ENCODE measurements around the gene TFEB. TPM values are rescaled to one million over a fixed set of nuclear protein-coding genes. Genes with fewer than 3 reads are reported as not detected.

Gene TFEB
- total RNA-seq, 1 experiment from 2014 or later, result 7.3 TPM

DNA sequence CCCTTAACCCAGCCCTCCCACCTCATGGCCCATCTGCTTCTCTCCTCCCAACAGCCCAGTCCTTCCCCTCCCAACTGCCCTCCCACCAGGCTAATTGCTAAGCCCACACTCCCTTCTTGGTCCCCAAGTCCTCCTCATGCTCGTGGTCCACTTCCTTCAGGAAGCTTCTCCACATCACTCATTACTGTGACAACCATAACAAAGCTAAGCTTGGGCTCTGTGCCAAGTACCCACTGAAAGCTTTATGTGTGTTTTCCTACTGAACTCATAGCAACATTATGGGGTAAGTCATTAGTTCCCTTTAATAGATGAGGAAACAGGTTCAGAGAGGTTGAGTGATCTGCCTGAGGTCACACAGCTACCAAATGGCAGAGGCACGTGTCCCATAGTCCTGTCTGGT, 28.1 kb upstream of the TFEB start:
- no TSS peak for BruUV-seq (replicated peaks)
- POLR2A ChIA-PET (ENCODE audit: unreplicated experiment), result interaction anchor here (0.6 kb wide), 1 partner anchor 16 kb away, joined by 3 read pairs; the partner anchor contains the start of gene FRS3

DNA sequence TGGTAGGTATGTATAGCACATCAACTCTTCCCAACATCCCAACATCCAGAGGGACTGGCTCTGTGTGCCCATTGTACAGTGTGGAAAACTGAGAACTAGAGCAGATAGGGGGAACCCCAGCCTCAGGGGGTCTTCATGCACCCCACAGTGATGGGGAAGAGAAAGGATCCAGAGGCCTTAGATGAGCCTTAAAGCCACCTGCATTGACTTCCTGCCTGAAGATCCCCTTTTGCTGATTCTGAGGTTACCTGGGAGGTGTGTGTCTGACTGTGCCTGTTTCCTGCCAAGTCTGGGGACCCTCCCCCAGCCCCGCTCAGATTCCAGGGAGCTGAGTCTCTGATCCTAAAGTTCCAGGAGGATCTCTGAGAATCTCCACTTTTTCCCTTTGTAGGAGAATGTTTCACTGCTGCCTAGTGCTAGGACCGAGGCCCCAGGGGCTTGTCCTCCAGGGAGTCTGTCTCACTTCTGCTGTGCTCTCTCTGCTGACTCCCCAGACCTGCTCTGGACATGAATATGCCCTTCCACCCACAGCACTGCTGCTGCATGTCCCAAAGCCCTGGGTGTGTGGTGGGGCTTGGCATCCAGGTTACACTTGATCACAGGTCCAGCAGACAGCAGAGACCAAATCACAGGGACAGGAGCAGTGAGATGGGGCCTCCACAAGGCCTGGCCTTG, 24.6 kb upstream of the TFEB start:
- Histone ChIP-seq H3K4me3 (no peak overlapping the region), H3K4me1 (replicated peaks; ENCODE audit: insufficient read depth) (peaks cover 14% of the 10 kb centered on the region; the same call in 1 of the 2 replicates), H2AFZ (no peak overlapping the region), H4K20me1 (ENCODE audit: insufficient read depth) (no peaks in the 10 kb centered on the region), H3K27me3 (ENCODE audit: insufficient read depth, low read depth) (no peaks in the 10 kb centered on the region), H3K79me2 (ENCODE audit: low read depth) (no peaks in the 10 kb centered on the region), H3K9me3 (ENCODE audit: insufficient read depth, low read depth) (no peaks in the 10 kb centered on the region), H3F3A (ENCODE audit: insufficient read depth, low read depth) (0 out of 2 replicates have a peak, but pooled peaks cover 4% of the 10 kb centered on the region), H3K4me2 (no peak overlapping the region), H3K9me2 (ENCODE audit: insufficient read depth) (no peaks in the 10 kb centered on the region), H3K27ac (no peak overlapping the region), H3K36me3 (ENCODE audit: low read depth) (no peaks in the 10 kb centered on the region)
- DNase-seq, result no peak
- BruUV-seq (replicated peaks), result no TSS peak
- ChIA-PET CTCF (no interaction called here), POLR2A (ENCODE audit: unreplicated experiment) (no interaction called here)
- intact Hi-C loops (cut with micrococcal nuclease; ENCODE audit: unreplicated experiment), result no loop called here
- TF ChIP-seq, protein P1, sequence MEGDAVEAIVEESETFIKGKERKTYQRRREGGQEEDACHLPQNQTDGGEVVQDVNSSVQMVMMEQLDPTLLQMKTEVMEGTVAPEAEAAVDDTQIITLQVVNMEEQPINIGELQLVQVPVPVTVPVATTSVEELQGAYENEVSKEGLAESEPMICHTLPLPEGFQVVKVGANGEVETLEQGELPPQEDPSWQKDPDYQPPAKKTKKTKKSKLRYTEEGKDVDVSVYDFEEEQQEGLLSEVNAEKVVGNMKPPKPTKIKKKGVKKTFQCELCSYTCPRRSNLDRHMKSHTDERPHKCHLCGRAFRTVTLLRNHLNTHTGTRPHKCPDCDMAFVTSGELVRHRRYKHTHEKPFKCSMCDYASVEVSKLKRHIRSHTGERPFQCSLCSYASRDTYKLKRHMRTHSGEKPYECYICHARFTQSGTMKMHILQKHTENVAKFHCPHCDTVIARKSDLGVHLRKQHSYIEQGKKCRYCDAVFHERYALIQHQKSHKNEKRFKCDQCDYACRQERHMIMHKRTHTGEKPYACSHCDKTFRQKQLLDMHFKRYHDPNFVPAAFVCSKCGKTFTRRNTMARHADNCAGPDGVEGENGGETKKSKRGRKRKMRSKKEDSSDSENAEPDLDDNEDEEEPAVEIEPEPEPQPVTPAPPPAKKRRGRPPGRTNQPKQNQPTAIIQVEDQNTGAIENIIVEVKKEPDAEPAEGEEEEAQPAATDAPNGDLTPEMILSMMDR (conservative IDR thresholded peaks at IDR 0.05), result no peak
- no peak for TF ChIP-seq EZH2 (IDR thresholded peaks at IDR 0.05; ENCODE audit: low read depth)

More for the DNA sequence above, 28.1 kb upstream of the TFEB start:
- intact Hi-C loops (cut with micrococcal nuclease; ENCODE audit: unreplicated experiment), result no loop called here
- Histone ChIP-seq H3K4me1 (replicated peaks; ENCODE audit: insufficient read depth) (peaks cover 24% of the 10 kb centered on the region), H3K9me2 (ENCODE audit: insufficient read depth) (no peaks in the 10 kb centered on the region), H3K27me3 (ENCODE audit: insufficient read depth, low read depth) (no peaks in the 10 kb centered on the region), H3K27ac (no peak overlapping the region), H3K36me3 (ENCODE audit: low read depth) (no peaks in the 10 kb centered on the region), H3K79me2 (ENCODE audit: low read depth) (no peaks in the 10 kb centered on the region), H3K4me2 (no peak overlapping the region), H3K4me3 (no peak overlapping the region), H3K9me3 (ENCODE audit: insufficient read depth, low read depth) (no peaks in the 10 kb centered on the region), H2AFZ (no peak overlapping the region), H3F3A (ENCODE audit: insufficient read depth, low read depth) (peaks cover 16% of the 10 kb centered on the region; the same call in 1 of the 2 replicates), H4K20me1 (ENCODE audit: insufficient read depth) (no peaks in the 10 kb centered on the region)
- CTCF ChIA-PET, result no interaction called here
- DNase-seq, result no peak
- TF ChIP-seq, protein P1 (conservative IDR thresholded peaks at IDR 0.05), result no peak
- TF ChIP-seq EZH2 (IDR thresholded peaks at IDR 0.05; ENCODE audit: low read depth), result no peak

DNA sequence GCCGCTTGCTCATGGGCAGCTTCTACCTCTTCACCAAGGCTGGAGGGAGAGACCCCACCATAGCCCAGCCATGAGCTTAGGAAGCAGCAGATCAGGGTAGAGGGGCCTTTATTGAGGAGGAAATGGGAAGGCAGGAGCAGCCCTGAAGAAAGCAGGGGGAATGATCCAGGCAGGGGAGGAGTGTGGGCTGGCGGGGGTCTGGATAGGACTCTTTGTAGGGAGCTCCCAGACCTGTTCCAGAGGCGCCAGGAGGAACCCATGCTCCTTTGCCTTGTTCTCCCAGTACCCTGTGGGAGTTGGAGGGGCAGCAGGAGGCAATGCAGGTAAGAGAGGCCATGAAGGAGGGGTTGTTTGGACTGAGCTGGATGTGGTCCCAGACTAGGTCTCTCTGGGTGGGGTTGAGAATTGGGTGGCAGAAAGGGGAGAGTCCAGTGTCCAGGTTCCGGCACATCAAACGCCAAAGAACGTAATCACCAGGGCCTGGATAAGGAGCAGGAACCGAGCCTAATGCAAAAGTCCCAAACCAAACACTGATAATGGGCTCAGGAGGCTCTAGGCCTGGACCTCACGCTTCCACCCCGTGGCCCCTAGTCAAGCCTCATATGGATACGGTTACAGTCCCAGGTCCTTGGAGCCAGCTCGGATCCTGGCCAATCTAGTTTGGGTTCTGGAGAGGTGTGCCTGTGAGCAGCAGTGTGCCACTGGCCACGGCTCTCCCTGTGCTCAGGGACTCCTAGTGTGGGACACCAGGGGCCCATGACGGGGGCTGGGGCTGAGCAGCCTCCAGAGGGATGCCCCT, 23.9 kb upstream of the TFEB start:
- ChIA-PET CTCF (interaction anchor here (1.1 kb wide), 1 partner anchor 27 kb away, joined by 3 read pairs; no protein-coding TSS in a partner anchor), POLR2A (ENCODE audit: unreplicated experiment) (no interaction called here)
- BruUV-seq (replicated peaks), result no TSS peak
- TF ChIP-seq, protein P1 (conservative IDR thresholded peaks at IDR 0.05), result no peak
- TF ChIP-seq EZH2 (IDR thresholded peaks at IDR 0.05; ENCODE audit: low read depth), result no peak
- H3K4me3 ChIP-seq, result no peak overlapping the region
- H3K27ac ChIP-seq, result no peak overlapping the region
- H4K20me1 ChIP-seq (ENCODE audit: insufficient read depth), result no peaks in the 10 kb centered on the region
- DNase-seq, result no peak
- H3K27me3 ChIP-seq (ENCODE audit: insufficient read depth, low read depth), result no peaks in the 10 kb centered on the region
- H3K4me2 ChIP-seq, result no peak overlapping the region
- H3K9me3 ChIP-seq (ENCODE audit: insufficient read depth, low read depth), result no peaks in the 10 kb centered on the region
- no peak overlapping the region for H2AFZ ChIP-seq
- no peaks in the 10 kb centered on the region for H3K36me3 ChIP-seq (ENCODE audit: low read depth)
- H3F3A ChIP-seq (ENCODE audit: insufficient read depth, low read depth), result 0 out of 2 replicates have a peak, but pooled peaks cover 4% of the 10 kb centered on the region
- no peaks in the 10 kb centered on the region for H3K9me2 ChIP-seq (ENCODE audit: insufficient read depth)
- intact Hi-C loops (cut with micrococcal nuclease; ENCODE audit: unreplicated experiment), result no loop called here
- no peaks in the 10 kb centered on the region for H3K79me2 ChIP-seq (ENCODE audit: low read depth)
- H3K4me1 ChIP-seq (replicated peaks; ENCODE audit: insufficient read depth), result peaks cover 14% of the 10 kb centered on the region; the same call in 1 of the 2 replicates
